GM12875 (cell line): Measurements from ENCODE around the gene CIAO2A.

ENCODE experiments used
- H3K4me3 ChIP-seq: one replicate; pipeline ENCODE4 v1.5.1; 2011; ENCODE audit warnings: low read depth, low read length, control low read depth
- CTCF ChIP-seq: IDR thresholded peaks from 2 replicates; pipeline ENCODE4 v1.5.1; 2011; ENCODE audit warnings: low read depth, mild to moderate bottlenecking, control low read depth, inconsistent platforms, low read length, moderate library complexity, borderline replicate concordance; ENCODE audit not compliant: insufficient read depth

The CIAO2A gene

GRCh38 chr15:64051407-64052259, 42.0 kb downstream of the CIAO2A start:
- no peak for TF ChIP-seq CTCF
- H3K4me3 ChIP-seq, result no peak overlapping the region

- H3K4me3 ChIP-seq, result no peak overlapping the region
- TF ChIP-seq CTCF, result no peak
Observed at GRCh38 chr15:64051093-64051402, 42.6 kb downstream of the CIAO2A start.

GRCh38 chr15:64050281-64051092, 43.2 kb downstream of the CIAO2A start:
- no peak overlapping the region for H3K4me3 ChIP-seq
- TF ChIP-seq CTCF, result no peak

- TF ChIP-seq CTCF, result no peak
Observed at GRCh38 chr15:64048781-64049460, 44.7 kb downstream of the CIAO2A start.

GRCh38 chr15:64046421-64047153, 47.1 kb downstream of the CIAO2A start, which contains the start of gene DAPK2:
Gene DAPK2 (minus strand): TSS chr15:64046485. CDS start chr15:64040261, 6,224 bp downstream.
- H3K4me3 ChIP-seq, result peak within 1 kb of the TSS; percentile 67
- TF ChIP-seq CTCF, result peak; percentile 95

More at GRCh38 chr15:64048781-64049460, 44.7 kb downstream of the CIAO2A start:
- H3K4me3 ChIP-seq, result no peak overlapping the region

GRCh38 chr15:64045774-64046420, 47.7 kb downstream of the CIAO2A start:
- TF ChIP-seq CTCF, result no peak
- peak overlapping the region; percentile 67 for H3K4me3 ChIP-seq
